Body of pancreas (tissue), 4 donors: ENCODE measurements around the gene CNP. TPM values are rescaled to one million over a fixed set of nuclear protein-coding genes. Genes with fewer than 3 reads are reported as not detected.

Experiments
- ATAC-seq: fragments of 150-250 bp; one replicate; pipeline ENCODE4 v1.9.1; 2016
- DNase-seq, 4 donors: peaks; one replicate each; pipeline ENCODE4 v3.0.0-alpha.2; 2019
- H3K27ac ChIP-seq, 4 donors: fragments of 200-600 bp; sonication (generic); 1 replicate in 3 of 4; 2 replicates in 1 of 4; pipeline versions ENCODE4 v1.5.1 to v1.6.1; 2016 to 2019; ENCODE audit warnings: mild to moderate bottlenecking in 1 of 4, mixed read lengths in 1 of 4, moderate library complexity in 1 of 4
- H3K27me3 ChIP-seq, 2 donors: fragments of 200-600 bp; sonication (generic); one replicate each; pipeline ENCODE4 v1.6.0; 2016; ENCODE audit warnings: mild to moderate bottlenecking in 1 of 2
- H3K36me3 ChIP-seq, 2 donors: fragments of 200-600 bp; sonication (generic); replicated peaks in 1 of 2; 2 replicates each; pipeline ENCODE4 v1.5.1; 2016; ENCODE audit warnings: low read depth in 2 of 2; ENCODE audit not compliant: insufficient read depth in 1 of 2
- H3K4me1 ChIP-seq: fragments of 200-600 bp; sonication (generic); one replicate; pipeline ENCODE4 v1.6.0; 2016
- H3K4me3 ChIP-seq, 2 donors: fragments of 200-600 bp; sonication (generic); 1 replicate in 1 of 2; 2 replicates in 1 of 2; pipeline ENCODE4 v1.5.1; 2016 to 2019
- H3K9me3 ChIP-seq, 3 donors: fragments of 200-600 bp; sonication (generic); 1 replicate in 2 of 3; 2 replicates in 1 of 3; pipeline ENCODE4 v1.5.1; 2016
- CTCF ChIP-seq, 7 experiments: fragments of 450-650 bp in 4 of 7; fragments of 200-600 bp in 3 of 7; sonication (generic) in 3 of 7; IDR thresholded peaks; one replicate each; pipeline ENCODE4 v1.5.1; 2016 to 2019; ENCODE audit warnings: antibody characterized with exemption in 7 of 7
- POLR2A ChIP-seq, 3 donors: fragments of 450-650 bp; IDR thresholded peaks; one replicate each; pipeline ENCODE4 v1.6.1; 2016; ENCODE audit warnings: antibody characterized with exemption in 3 of 3, mild to moderate bottlenecking in 2 of 3
- WGBS, 2 donors: methylation state at CpG; one replicate each; pipeline ENCODE4 v1.1.5; 2017; 5-methylcytosine and 5-hydroxymethylcytosine counted together
- intact Hi-C: fragments of 100-400 bp; cut with DNase I; formaldehyde crosslinking; loops from one replicate; pipeline ENCODE4 v1.15.1; 2023
- total RNA-seq, 2 donors: library from RNA; depleted of rRNA; stranded (reverse); fragments of >200 nt; gene quantifications; one replicate each; pipeline ENCODE4 v1.1.0, GENCODE V29; 2016

Gene CNP
- total RNA-seq, 2 donors from 2014 or later = 36.3 to 70.2 TPM

- H3K27ac ChIP-seq = peak overlapping the region; percentile 89 to 96 (median 94)
- TF ChIP-seq CTCF (IDR thresholded peaks at IDR 0.05) = no peak
- TF ChIP-seq POLR2A (IDR thresholded peaks at IDR 0.05) = no peak
- H3K27me3 ChIP-seq = no peaks in the 10 kb centered on the region
- no peaks in the 10 kb centered on the region for H3K9me3 ChIP-seq
- H3K36me3 ChIP-seq = no peaks in the 10 kb centered on the region
- intact Hi-C loops = no loop called here
- no peak for DNase-seq
- WGBS, 2 donors = 70 to 71% methylated on average over 9 to 34 of the region's 37 CpGs
- no peak overlapping the region for H3K4me3 ChIP-seq
- ATAC-seq = no peak
- H3K4me1 ChIP-seq = peaks cover 73% of the 10 kb centered on the region
Observed at GRCh38 chr17:41967921-41968578, 1.5 kb downstream of the CNP start.

GRCh38 chr17:41968676-41969075, 2.1 kb downstream of the CNP start:
- no peaks in the 10 kb centered on the region for H3K9me3 ChIP-seq
- no peak for ATAC-seq
- peaks cover 77% of the 10 kb centered on the region for H3K4me1 ChIP-seq
- intact Hi-C loops = no loop called here
- WGBS, 2 donors = 91 to 94% methylated on average over 10 of the region's 10 CpGs
- H3K4me3 ChIP-seq = no peak overlapping the region
- TF ChIP-seq CTCF (IDR thresholded peaks at IDR 0.05) (no peak), POLR2A (IDR thresholded peaks at IDR 0.05) (no peak)
- H3K27ac ChIP-seq = peak overlapping the region in 2 of 4 donors; percentile 91 to 96
- no peaks in the 10 kb centered on the region for H3K27me3 ChIP-seq
- no peaks in the 10 kb centered on the region for H3K36me3 ChIP-seq
- DNase-seq = no peak

GRCh38 chr17:41970901-41971331, 4.3 kb downstream of the CNP start:
- H3K36me3 ChIP-seq = peaks cover 0 to 9% of the 10 kb centered on the region in 2 donors
- H3K4me3 ChIP-seq = no peak overlapping the region
- WGBS, 2 donors = 81 to 83% methylated on average over 5 of the region's 5 CpGs
- intact Hi-C loops = no loop called here
- H3K9me3 ChIP-seq = no peaks in the 10 kb centered on the region
- H3K4me1 ChIP-seq = peaks cover 73% of the 10 kb centered on the region
- no peak for DNase-seq
- TF ChIP-seq POLR2A (IDR thresholded peaks at IDR 0.05) = no peak
- no peak for TF ChIP-seq CTCF (IDR thresholded peaks at IDR 0.05)
- no peaks in the 10 kb centered on the region for H3K27me3 ChIP-seq
- peak overlapping the region in 3 of 4 donors; percentile 13 to 82 (median 16) for H3K27ac ChIP-seq
- no peak for ATAC-seq

GRCh38 chr17:41971721-41972523, 5.3 kb downstream of the CNP start:
- ATAC-seq (no peak), DNase-seq (no peak)
- TF ChIP-seq POLR2A (IDR thresholded peaks at IDR 0.05) (no peak), CTCF (IDR thresholded peaks at IDR 0.05) (no peak)
- Histone ChIP-seq H3K27me3 (no peaks in the 10 kb centered on the region), H3K36me3 (peaks cover 0 to 15% of the 10 kb centered on the region in 2 donors), H3K4me1 (peaks cover 71% of the 10 kb centered on the region), H3K27ac (peak overlapping the region; percentile 73 to 82 (median 78)), H3K9me3 (no peaks in the 10 kb centered on the region), H3K4me3 (no peak overlapping the region)
- intact Hi-C loops = no loop called here
- 84 to 85% methylated on average over 17 to 18 of the region's 18 CpGs for WGBS, 2 donors
